Measurements from ENCODE around the gene MFRP. TPM values are rescaled to one million over a fixed set of nuclear protein-coding genes. Genes with fewer than 3 reads are reported as not detected.

Gene MFRP
- total RNA-seq, 3 donors from 2014 or later, result not detected

GRCh38 chr11:119376197-119376847, 29.8 kb upstream of the MFRP start:
- Mint-ChIP-seq H3K27me3 (ENCODE audit: low read depth) (peaks cover under 1% of the 10 kb centered on the region), H3K9me3 (no peaks in the 10 kb centered on the region), H3K36me3 (ENCODE audit: insufficient read depth) (no peaks in the 10 kb centered on the region), H3K4me3 (no peak overlapping the region), H3K4me1 (ENCODE audit: low read depth) (peaks cover 10% of the 10 kb centered on the region)
- DNase-seq (no peak), ATAC-seq (no peak)

DNA sequence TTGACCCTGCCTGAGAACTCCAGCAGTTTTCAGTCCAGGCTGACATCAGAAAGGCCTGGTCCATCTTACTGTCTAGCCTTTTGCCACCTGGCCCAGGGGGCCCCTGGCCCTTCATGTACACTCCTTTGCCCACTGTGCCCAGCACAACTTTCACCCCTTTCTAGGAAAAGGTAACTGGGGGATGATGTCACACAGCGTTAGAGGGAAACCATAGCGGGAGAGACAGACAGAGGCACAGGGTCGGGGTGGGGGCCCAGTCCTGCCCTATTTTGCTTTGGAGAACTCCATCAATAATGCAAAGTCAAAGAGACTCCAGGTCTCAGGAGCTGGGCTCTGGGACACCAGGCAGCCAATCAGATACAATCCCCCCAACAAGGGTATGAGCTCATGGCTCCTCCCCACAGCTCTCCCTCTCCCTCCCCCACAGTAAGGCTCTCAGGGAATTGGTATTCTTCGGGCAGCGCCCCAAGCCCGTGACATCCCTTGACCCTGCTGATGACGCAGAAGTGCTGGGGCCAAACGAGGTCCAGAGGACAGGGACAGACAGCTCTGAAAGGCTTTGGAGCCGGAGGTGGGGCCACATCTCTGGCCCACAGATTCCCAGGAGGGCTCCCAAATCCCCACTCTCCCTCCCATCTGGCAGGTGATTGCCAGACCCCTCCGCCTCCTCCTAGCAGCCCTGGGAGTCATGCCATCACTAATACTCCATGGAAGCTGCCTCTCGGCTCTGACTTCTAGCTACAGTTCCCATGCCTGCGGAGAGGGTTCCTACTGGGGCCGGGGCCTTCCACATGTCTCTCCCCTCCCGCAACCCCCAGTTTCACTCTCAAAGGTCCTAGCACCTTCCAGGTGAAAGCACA, 29.1 kb upstream of the MFRP start:
- H3K9me3 Mint-ChIP-seq, result no peaks in the 10 kb centered on the region
- ATAC-seq (no peak), DNase-seq (no peak)
- H3K27me3 Mint-ChIP-seq (ENCODE audit: low read depth), result peaks cover 5% of the 10 kb centered on the region
- peaks cover 10% of the 10 kb centered on the region for H3K4me1 Mint-ChIP-seq (ENCODE audit: low read depth)
- no peak overlapping the region for H3K4me3 Mint-ChIP-seq
- no peaks in the 10 kb centered on the region for H3K36me3 Mint-ChIP-seq (ENCODE audit: insufficient read depth)

DNA sequence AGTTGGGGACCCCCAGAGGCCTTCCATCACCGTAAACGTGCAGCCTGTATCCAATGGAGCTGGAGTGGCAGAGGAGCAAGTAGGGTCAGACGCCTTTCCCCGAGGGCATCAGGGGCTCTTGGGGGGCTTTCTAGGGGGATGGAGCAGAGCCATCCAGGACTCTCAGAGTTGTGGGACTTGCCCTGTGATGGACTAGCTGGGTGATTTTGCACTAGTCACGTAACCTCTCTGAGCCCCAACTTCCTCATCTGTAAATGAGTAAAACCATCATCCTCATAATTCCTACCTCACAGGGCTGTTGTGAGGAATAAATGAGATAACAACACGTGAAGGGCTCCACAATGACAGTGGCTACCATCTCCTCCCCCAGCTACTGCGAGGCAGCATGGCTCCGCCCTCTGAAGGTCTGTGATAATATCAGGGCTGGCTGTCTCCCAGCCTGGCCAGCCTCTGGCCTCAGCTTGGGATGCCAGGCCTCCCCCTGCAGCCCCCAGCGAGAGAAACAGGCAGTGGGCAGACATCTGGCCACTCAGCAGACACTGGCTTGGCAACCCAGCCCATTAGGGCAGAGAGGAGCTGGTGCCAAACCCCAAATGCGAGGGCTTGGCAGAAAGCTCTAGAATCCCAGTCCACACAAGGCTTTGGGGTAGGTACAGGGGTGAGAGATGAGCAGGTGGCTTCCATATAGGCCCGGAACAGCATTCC, 28.3 kb upstream of the MFRP start:
- no peak for DNase-seq
- Mint-ChIP-seq H3K9me3 (no peaks in the 10 kb centered on the region), H3K4me3 (no peak overlapping the region), H3K36me3 (ENCODE audit: insufficient read depth) (no peaks in the 10 kb centered on the region), H3K27me3 (ENCODE audit: low read depth) (peaks cover 10% of the 10 kb centered on the region), H3K4me1 (ENCODE audit: low read depth) (peaks cover 10% of the 10 kb centered on the region)
- ATAC-seq, result no peak

GRCh38 chr11:119373921-119374631, 27.6 kb upstream of the MFRP start:
- H3K27me3 Mint-ChIP-seq (ENCODE audit: low read depth), result peaks cover 16% of the 10 kb centered on the region
- H3K36me3 Mint-ChIP-seq (ENCODE audit: insufficient read depth), result no peaks in the 10 kb centered on the region
- no peak overlapping the region for H3K4me3 Mint-ChIP-seq

GRCh38 chr11:119373059-119373920, 26.8 kb upstream of the MFRP start:
- no peaks in the 10 kb centered on the region for H3K9me3 Mint-ChIP-seq
- no peak for ATAC-seq

More at GRCh38 chr11:119373921-119374631, 27.6 kb upstream of the MFRP start:
- peak; percentile 38 for DNase-seq
- Mint-ChIP-seq H3K4me1 (ENCODE audit: low read depth) (peaks cover 10% of the 10 kb centered on the region), H3K9me3 (no peaks in the 10 kb centered on the region)
- ATAC-seq, result peak; percentile 45 to 49

DNA sequence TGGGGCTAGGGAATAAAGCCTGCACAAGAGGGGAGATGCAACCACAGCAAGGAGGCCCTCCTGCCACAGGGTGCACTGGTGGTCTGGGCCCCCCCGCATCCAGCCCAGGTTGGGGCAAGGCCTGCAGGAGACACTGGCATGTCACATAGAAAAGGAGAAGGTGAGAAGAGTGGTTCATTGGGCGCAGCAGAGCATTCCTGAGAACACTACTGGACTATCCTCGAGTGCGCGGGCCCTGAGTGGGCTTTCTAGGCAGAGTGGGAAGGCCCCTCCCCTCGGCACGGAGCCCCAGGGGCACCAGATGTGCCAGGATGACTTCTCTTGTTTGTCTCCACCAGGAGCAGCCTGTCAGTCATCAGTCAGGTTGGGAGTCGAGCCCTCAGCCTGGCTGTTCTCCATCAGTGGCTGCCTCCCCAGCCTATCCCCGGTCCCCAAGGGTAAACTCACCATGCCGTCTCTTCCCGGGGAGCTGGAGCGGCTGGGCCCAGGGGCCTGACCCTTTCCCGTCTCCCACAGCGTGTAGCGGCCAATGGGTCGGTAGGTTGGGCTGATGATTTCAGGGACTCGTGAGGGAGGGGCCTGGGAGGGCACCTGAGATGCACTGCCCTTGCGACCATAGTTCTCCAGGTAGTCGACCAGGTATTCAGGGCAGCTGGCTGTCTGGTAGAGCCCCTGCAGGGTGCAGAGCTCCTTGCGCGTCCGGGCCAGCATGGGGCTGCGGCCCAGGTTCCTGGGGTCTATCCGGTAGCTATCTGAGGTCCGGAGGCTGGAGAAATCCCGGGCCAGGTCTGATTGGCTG, 26.0 kb upstream of the MFRP start:
- H3K36me3 Mint-ChIP-seq (ENCODE audit: insufficient read depth), result no peaks in the 10 kb centered on the region
- H3K4me3 Mint-ChIP-seq, result no peak overlapping the region
- DNase-seq (no peak), ATAC-seq (no peak)
- H3K27me3 Mint-ChIP-seq (ENCODE audit: low read depth), result peaks cover 25% of the 10 kb centered on the region
- peaks cover 10% of the 10 kb centered on the region for H3K4me1 Mint-ChIP-seq (ENCODE audit: low read depth)
- no peaks in the 10 kb centered on the region for H3K9me3 Mint-ChIP-seq

More at GRCh38 chr11:119373059-119373920, 26.8 kb upstream of the MFRP start:
- H3K36me3 Mint-ChIP-seq (ENCODE audit: insufficient read depth), result no peaks in the 10 kb centered on the region
- peaks cover 10% of the 10 kb centered on the region for H3K4me1 Mint-ChIP-seq (ENCODE audit: low read depth)
- peaks cover 18% of the 10 kb centered on the region for H3K27me3 Mint-ChIP-seq (ENCODE audit: low read depth)
- no peak for DNase-seq
- H3K4me3 Mint-ChIP-seq, result no peak overlapping the region

- Mint-ChIP-seq H3K4me1 (ENCODE audit: low read depth) (peaks cover 10% of the 10 kb centered on the region), H3K4me3 (no peak overlapping the region), H3K36me3 (ENCODE audit: insufficient read depth) (no peaks in the 10 kb centered on the region), H3K27me3 (ENCODE audit: low read depth) (peaks cover 32% of the 10 kb centered on the region), H3K9me3 (no peaks in the 10 kb centered on the region)
- ATAC-seq (no peak), DNase-seq (no peak)
Observed at GRCh38 chr11:119371778-119372182, 25.3 kb upstream of the MFRP start.

DNA sequence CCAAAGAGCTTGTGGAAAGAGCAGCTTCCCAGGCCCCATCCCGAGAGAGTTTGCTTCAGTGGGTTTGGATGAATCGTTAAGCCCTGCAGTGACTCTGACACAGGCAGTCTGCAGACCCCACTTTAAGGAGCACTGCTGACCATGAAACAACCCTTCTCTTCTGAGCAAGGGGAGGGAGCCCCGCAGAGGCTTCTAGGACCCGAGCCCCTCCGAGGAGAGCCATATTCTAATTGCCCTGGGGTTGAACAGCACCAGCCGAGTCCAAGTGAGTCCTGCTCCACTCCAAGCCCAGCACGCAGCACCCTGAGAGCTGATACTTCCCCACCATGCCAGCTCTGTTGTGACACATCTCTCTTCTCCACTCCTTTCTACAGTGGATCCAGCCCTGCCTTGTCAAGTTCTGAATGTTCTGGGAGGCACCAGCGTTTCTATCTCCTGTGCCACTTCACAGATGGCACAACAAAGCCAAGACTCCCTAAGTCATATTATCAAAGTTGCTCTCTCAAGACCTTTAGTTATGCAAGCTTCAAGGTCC, 24.6 kb upstream of the MFRP start:
- Mint-ChIP-seq H3K4me3 (no peak overlapping the region), H3K4me1 (ENCODE audit: low read depth) (peaks cover 10% of the 10 kb centered on the region), H3K9me3 (no peaks in the 10 kb centered on the region), H3K27me3 (ENCODE audit: low read depth) (peaks cover 38% of the 10 kb centered on the region), H3K36me3 (ENCODE audit: insufficient read depth) (no peaks in the 10 kb centered on the region)
- DNase-seq (no peak), ATAC-seq (no peak)

GRCh38 chr11:119370486-119371046, 24.1 kb upstream of the MFRP start:
- DNase-seq (no peak), ATAC-seq (peak; percentile 22 to 25)
- Mint-ChIP-seq H3K4me1 (ENCODE audit: low read depth) (peaks cover 10% of the 10 kb centered on the region), H3K27me3 (ENCODE audit: low read depth) (peaks cover 43% of the 10 kb centered on the region), H3K4me3 (no peak overlapping the region), H3K36me3 (ENCODE audit: insufficient read depth) (no peaks in the 10 kb centered on the region), H3K9me3 (no peaks in the 10 kb centered on the region)

DNA sequence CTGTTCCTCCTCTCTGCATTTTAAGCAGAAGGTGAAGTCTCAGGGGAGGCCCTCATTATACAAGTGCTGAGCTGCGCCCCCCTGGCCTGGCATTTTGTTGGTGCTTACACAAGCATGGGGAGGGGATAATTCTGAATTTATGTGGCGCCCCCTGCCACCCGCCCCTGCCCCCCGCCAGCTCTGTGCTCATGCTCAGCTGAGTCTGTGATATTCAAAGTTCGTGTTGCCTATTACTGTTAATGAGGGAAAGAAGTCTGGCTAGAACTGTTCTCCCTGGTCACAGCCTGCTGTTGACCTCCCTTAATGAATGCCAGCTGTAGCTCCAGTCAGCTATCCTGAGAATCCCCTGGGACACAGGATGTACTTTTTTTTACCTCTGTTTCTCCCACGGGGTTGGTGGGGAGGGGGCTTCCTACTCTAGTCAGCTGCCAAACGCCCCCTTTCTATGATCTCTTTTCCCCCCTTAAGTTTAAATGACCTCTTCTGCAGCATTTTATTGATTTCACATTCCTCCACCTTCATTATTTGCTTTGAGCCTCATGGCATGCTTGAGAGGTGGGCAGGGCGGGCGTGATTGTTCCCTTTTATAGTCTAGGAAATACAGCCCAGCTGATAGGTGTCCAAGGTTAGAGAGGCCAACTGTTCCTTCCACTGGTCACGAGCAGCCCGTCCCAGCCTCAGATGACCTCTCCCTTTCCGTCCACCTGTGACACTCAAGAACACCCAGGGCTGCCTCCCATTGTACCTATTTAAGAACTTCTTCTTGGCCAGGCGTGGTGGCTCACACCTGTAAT, 22.8 kb upstream of the MFRP start:
- ATAC-seq (no peak), DNase-seq (no peak)
- Mint-ChIP-seq H3K27me3 (ENCODE audit: low read depth) (peaks cover 55% of the 10 kb centered on the region), H3K36me3 (ENCODE audit: insufficient read depth) (no peaks in the 10 kb centered on the region), H3K9me3 (no peaks in the 10 kb centered on the region), H3K4me3 (no peak overlapping the region), H3K4me1 (ENCODE audit: low read depth) (peaks cover 15% of the 10 kb centered on the region)

DNA sequence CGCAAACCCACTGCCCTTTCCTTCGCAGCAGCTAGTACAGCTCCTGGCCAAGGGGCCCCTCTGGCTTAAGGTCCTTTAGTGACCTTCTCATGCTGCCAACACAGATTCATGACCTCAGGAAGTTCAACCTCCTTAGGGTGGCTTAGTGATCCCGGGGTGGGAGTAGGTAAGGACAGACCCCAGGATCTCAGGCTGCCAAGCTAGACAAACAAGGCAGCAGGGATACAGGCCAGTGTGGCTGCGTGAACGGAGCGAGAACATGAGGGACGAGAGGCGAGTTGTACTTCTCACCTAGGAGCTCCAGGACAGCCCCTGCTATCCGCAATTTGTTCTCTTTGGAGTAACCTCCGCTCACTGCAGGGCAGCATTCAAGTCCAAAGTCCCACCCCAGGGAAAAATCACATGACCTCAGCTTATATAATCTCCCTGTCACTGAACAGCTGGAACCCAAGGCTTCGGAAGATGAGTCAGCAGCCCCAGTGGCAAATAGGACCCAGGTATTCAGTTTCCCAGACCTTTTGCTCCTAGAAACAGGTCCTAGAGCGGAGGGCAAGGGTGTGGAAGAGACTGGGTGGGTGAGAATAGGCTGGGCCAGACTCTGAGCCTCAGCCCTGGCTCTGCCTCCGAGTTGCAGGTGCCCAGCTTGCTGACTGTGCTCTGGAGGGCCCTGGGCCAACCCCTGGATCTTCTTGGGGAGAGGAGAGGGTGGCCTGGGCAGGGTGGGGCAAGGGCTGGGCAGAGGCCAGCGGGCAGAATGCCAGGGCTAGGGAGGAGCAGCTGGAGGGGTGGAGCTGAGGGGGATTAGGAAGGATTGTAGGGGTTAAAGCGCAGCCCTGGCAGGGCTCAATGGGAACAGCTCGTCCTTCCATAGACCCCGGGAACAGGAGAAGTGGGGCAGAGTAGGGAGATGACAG, 21.9 kb upstream of the MFRP start:
- H3K9me3 Mint-ChIP-seq, result no peaks in the 10 kb centered on the region
- DNase-seq, result no peak
- H3K36me3 Mint-ChIP-seq (ENCODE audit: insufficient read depth), result no peaks in the 10 kb centered on the region
- peaks cover 8% of the 10 kb centered on the region for H3K4me1 Mint-ChIP-seq (ENCODE audit: low read depth)
- H3K27me3 Mint-ChIP-seq (ENCODE audit: low read depth), result peaks cover 55% of the 10 kb centered on the region
- ATAC-seq, result no peak
- H3K4me3 Mint-ChIP-seq, result no peak overlapping the region

All from activated T-cell treated with anti-CD3 and anti-CD28 coated beads, Interleukin-2, amount 50 U/mL, for 4 hours (primary cell).